ENCODE data around the gene NCK2. TPM values are rescaled to one million over a fixed set of nuclear protein-coding genes. Genes with fewer than 3 reads are reported as not detected.

Gene NCK2
- total and polyA plus RNA-seq, 2 of the 4 experiments (the other 2 are of a cell fraction) = 15.8 to 22.2 TPM

- no peak overlapping the region for H2AK9ac ChIP-seq (replicated peaks; ENCODE audit: low read depth, low read length, poor library complexity)
- H3K4me2 ChIP-seq (ENCODE audit: low read depth, low read length) = no peak overlapping the region
- ChIA-PET POLR2A (ENCODE audit: unreplicated experiment) (no interaction called here), CTCF (no interaction called here)
- H3K9me1 ChIP-seq (ENCODE audit: insufficient read depth, low read length) = no peaks in the 10 kb centered on the region; the same call in 1 of the 2 replicates
- dilution Hi-C loops (cut with HindIII; ENCODE audit: low sequenced_read_pairs, unreplicated experiment) (no loop called here), in situ Hi-C loops (cut with MboI; ENCODE audit: low sequenced_read_pairs) (no loop called here), intact Hi-C loops (cut with micrococcal nuclease) (no loop called here)
- no peak overlapping the region for H3K14ac ChIP-seq (replicated peaks; ENCODE audit: low read depth, low read length)
- no peaks in the 10 kb centered on the region for H3K36me3 ChIP-seq (ENCODE audit: control insufficient read depth, insufficient read depth, low read length)
- no CpG with 5 or more reads among the region's 5 CpGs for WGBS, 2 experiments (ENCODE audit: extremely low coverage in 2 of 2, insufficient read length in 1 of 2)
- no TSS peak for BruUV-seq (replicated peaks)
- H4K91ac ChIP-seq (ENCODE audit: insufficient read depth, low read depth, low read length) = no peak overlapping the region
- H3K27ac ChIP-seq (ENCODE audit: insufficient read depth, low read length) = no peak overlapping the region
- H3K4ac ChIP-seq (ENCODE audit: low read depth, low read length) = no peak overlapping the region
- H2BK5ac ChIP-seq (ENCODE audit: low read depth, low read length, poor library complexity, severe bottlenecking) = no peak overlapping the region
- H3K23ac ChIP-seq (ENCODE audit: low read depth, low read length) = no peak overlapping the region
- H2BK15ac ChIP-seq (ENCODE audit: low read depth, low read length) = no peak overlapping the region
- H3K9me3 ChIP-seq (ENCODE audit: control insufficient read depth, insufficient read depth, low read length) = peaks cover 5% of the 10 kb centered on the region; the same call in 1 of the 2 replicates
- H2BK120ac ChIP-seq (ENCODE audit: low read depth, low read length) = no peak overlapping the region
- no peaks in the 10 kb centered on the region for H3K27me3 ChIP-seq (ENCODE audit: control insufficient read depth, insufficient read depth, low read length)
- H2AK5ac ChIP-seq (ENCODE audit: low read depth, low read length) = no peak overlapping the region
- H4K20me1 ChIP-seq (ENCODE audit: insufficient read depth, low read length) = peaks cover 28% of the 10 kb centered on the region
- H3K56ac ChIP-seq (ENCODE audit: extremely low read depth, insufficient read depth, low read length) = no peak overlapping the region
- DNase-seq (no peak), ATAC-seq (ENCODE audit: low read depth) (no peak)
- TF ChIP-seq ELK1 (IDR thresholded peaks at IDR 0.05; ENCODE audit: borderline replicate concordance, low read depth, low read length) (no peak), RFX5 (IDR thresholded peaks at IDR 0.05; ENCODE audit: low read depth, low read length) (no peak), CEBPB (IDR thresholded peaks at IDR 0.05; ENCODE audit: low read depth, low read length) (no peak), MAZ (IDR thresholded peaks at IDR 0.05; ENCODE audit: borderline replicate concordance, low read depth, low read length) (no peak), POLR2A (IDR thresholded peaks at IDR 0.05; ENCODE audit: low read depth, low read length) (no peak), NFE2L2 (IDR thresholded peaks at IDR 0.05; ENCODE audit: low read depth, low read length) (no peak), RAD21 (IDR thresholded peaks at IDR 0.05; ENCODE audit: low read length) (no peak), MAFK (IDR thresholded peaks at IDR 0.05; ENCODE audit: low read depth, low read length) (no peak), BHLHE40 (IDR thresholded peaks at IDR 0.05; ENCODE audit: low read depth, low read length) (no peak)
- TF ChIP-seq, protein P1, sequence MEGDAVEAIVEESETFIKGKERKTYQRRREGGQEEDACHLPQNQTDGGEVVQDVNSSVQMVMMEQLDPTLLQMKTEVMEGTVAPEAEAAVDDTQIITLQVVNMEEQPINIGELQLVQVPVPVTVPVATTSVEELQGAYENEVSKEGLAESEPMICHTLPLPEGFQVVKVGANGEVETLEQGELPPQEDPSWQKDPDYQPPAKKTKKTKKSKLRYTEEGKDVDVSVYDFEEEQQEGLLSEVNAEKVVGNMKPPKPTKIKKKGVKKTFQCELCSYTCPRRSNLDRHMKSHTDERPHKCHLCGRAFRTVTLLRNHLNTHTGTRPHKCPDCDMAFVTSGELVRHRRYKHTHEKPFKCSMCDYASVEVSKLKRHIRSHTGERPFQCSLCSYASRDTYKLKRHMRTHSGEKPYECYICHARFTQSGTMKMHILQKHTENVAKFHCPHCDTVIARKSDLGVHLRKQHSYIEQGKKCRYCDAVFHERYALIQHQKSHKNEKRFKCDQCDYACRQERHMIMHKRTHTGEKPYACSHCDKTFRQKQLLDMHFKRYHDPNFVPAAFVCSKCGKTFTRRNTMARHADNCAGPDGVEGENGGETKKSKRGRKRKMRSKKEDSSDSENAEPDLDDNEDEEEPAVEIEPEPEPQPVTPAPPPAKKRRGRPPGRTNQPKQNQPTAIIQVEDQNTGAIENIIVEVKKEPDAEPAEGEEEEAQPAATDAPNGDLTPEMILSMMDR (conservative IDR thresholded peaks at IDR 0.05; ENCODE audit: low read depth, low read length) = no peak
- H2AFZ ChIP-seq (replicated peaks; ENCODE audit: low read length, poor library complexity) = no peak overlapping the region
- no peak overlapping the region for H3K18ac ChIP-seq (ENCODE audit: low read depth, low read length)
- H3K79me1 ChIP-seq (ENCODE audit: low read depth in 1 of 2, low read length in 2 of 2) = peaks cover 31 to 40% of the 10 kb centered on the region in 2 experiments
- no peak overlapping the region for H3K4me3 ChIP-seq (ENCODE audit: insufficient read depth, low read depth, low read length)
- no peak overlapping the region for H3K9ac ChIP-seq (ENCODE audit: low read depth, low read length)
- H4K8ac ChIP-seq (ENCODE audit: low read depth in 2 of 2, low read length in 2 of 2) = no peak overlapping the region
- no peak overlapping the region for H4K5ac ChIP-seq (ENCODE audit: low read depth, low read length)
- no peaks in the 10 kb centered on the region for H3K4me1 ChIP-seq (ENCODE audit: control insufficient read depth, insufficient read depth, low read length)
- no peak overlapping the region for H2BK20ac ChIP-seq (ENCODE audit: low read depth, low read length)
Observed at GRCh38 chr2:105836840-105837692, 92.4 kb downstream of the NCK2 start.

All from IMR-90 (cell line).